ENCODE measurements around the gene CTNNA1.
A peak's percentile ranks its signal among the peaks of the same experiment; 100 is the strongest.

CTNNA1 gene

GRCh38 chr5:138945421-138946240, 192.4 kb downstream of the CTNNA1 start:
- peak; percentile 48 for TF ChIP-seq CTCF (IDR thresholded peaks at IDR 0.05; ENCODE audit: low read depth, low read length, missing control alignments)
- in situ Hi-C loops (cut with HindIII; ENCODE audit: low pct_ligation_motif_present, low sequenced_read_pairs) = no loop called here
- H3K4me3 ChIP-seq (ENCODE audit: low read depth, low read length) = no peak overlapping the region
- DNase-seq = no peak
- H3K27ac ChIP-seq = no peak overlapping the region
- H3K27me3 ChIP-seq (replicated peaks) = no peaks in the 10 kb centered on the region
- H3K36me3 ChIP-seq (replicated peaks) = no peaks in the 10 kb centered on the region

- in situ Hi-C loops (cut with HindIII; ENCODE audit: low pct_ligation_motif_present, low sequenced_read_pairs) = no loop called here
- H3K27me3 ChIP-seq (replicated peaks) = no peaks in the 10 kb centered on the region
- no peak for DNase-seq
- no peak for TF ChIP-seq CTCF (IDR thresholded peaks at IDR 0.05; ENCODE audit: low read depth, low read length, missing control alignments)
- H3K4me3 ChIP-seq (ENCODE audit: low read depth, low read length) = no peak overlapping the region
- no peak overlapping the region for H3K27ac ChIP-seq
- H3K36me3 ChIP-seq (replicated peaks) = no peaks in the 10 kb centered on the region
Measured at GRCh38 chr5:138946241-138946623, 193.0 kb downstream of the CTNNA1 start.

- in situ Hi-C loops (cut with HindIII; ENCODE audit: low pct_ligation_motif_present, low sequenced_read_pairs) = no loop called here
- Histone ChIP-seq H3K27ac (no peak overlapping the region), H3K4me3 (ENCODE audit: low read depth, low read length) (no peak overlapping the region), H3K27me3 (replicated peaks) (no peaks in the 10 kb centered on the region), H3K36me3 (replicated peaks) (no peaks in the 10 kb centered on the region)
- no peak for TF ChIP-seq CTCF (IDR thresholded peaks at IDR 0.05; ENCODE audit: low read depth, low read length, missing control alignments)
- DNase-seq = no peak
Measured at GRCh38 chr5:138946831-138947560, 193.8 kb downstream of the CTNNA1 start.

- in situ Hi-C loops (cut with HindIII; ENCODE audit: low pct_ligation_motif_present, low sequenced_read_pairs) = no loop called here
- Histone ChIP-seq H3K36me3 (replicated peaks) (no peaks in the 10 kb centered on the region), H3K27me3 (replicated peaks) (no peaks in the 10 kb centered on the region), H3K4me3 (ENCODE audit: low read depth, low read length) (no peak overlapping the region), H3K27ac (no peak overlapping the region)
- TF ChIP-seq CTCF (IDR thresholded peaks at IDR 0.05; ENCODE audit: low read depth, low read length, missing control alignments) = no peak
- no peak for DNase-seq
Measured at GRCh38 chr5:138947780-138948179, 194.6 kb downstream of the CTNNA1 start.

- in situ Hi-C loops (cut with HindIII; ENCODE audit: low pct_ligation_motif_present, low sequenced_read_pairs) = no loop called here
- H3K27me3 ChIP-seq (replicated peaks) = no peaks in the 10 kb centered on the region
- no peak for DNase-seq
- H3K27ac ChIP-seq = no peak overlapping the region
- no peak overlapping the region for H3K4me3 ChIP-seq (ENCODE audit: low read depth, low read length)
- H3K36me3 ChIP-seq (replicated peaks) = no peaks in the 10 kb centered on the region
- no peak for TF ChIP-seq CTCF (IDR thresholded peaks at IDR 0.05; ENCODE audit: low read depth, low read length, missing control alignments)
Measured at GRCh38 chr5:138948471-138949222, 195.4 kb downstream of the CTNNA1 start.

All from brain microvascular endothelial cell (primary cell).